Endothelial cell of umbilical vein (primary cell): ENCODE results near the gene HOXB3. TPM values are rescaled to one million over a fixed set of nuclear protein-coding genes. Genes with fewer than 3 reads are reported as not detected.

Experiments used
- BruUV-seq: library from RNA; stranded (reverse); fragments of 400-500 nt; replicated peaks from 2 replicates; lab custom pipeline; 2021; lab: Mats Ljungman, UMichigan
- CTCF ChIA-PET: fragments of 300-600, 350-600 bp; sonication (Branson Sonifier 250); formaldehyde crosslinking; loops from one replicate; lab custom pipeline; 2021; ENCODE audit warnings: antibody characterized with exemption, inconsistent platforms; lab: Charles Lee
- POLR2A ChIA-PET: fragments of 300-600, 350-600 bp; sonication (Branson Sonifier 250); formaldehyde crosslinking; loops from one replicate; lab custom pipeline; 2021; ENCODE audit warnings: antibody characterized with exemption, inconsistent platforms; lab: Charles Lee
- DNase-seq: peaks from one replicate; pipeline ENCODE4 v3.0.0-alpha.2; 2011; ENCODE audit warnings: low read depth, low spot score
- FAIRE-seq: peaks from 2 replicates; lab custom pipeline; 2011; peaks lifted over from hg19 to GRCh38; lab: Jason Lieb, UNC
- H2AFZ ChIP-seq: 2 replicates; pipeline ENCODE4 v1.6.0; 2012; ENCODE audit warnings: low read depth, low read length, control low read depth, inconsistent platforms
- H3K27ac ChIP-seq: 2 replicates; pipeline ENCODE4 v1.5.1; 2011; ENCODE audit warnings: low read depth, mild to moderate bottlenecking, control low read depth, low read length, moderate library complexity; ENCODE audit not compliant: insufficient read depth
- H3K27me3 ChIP-seq, 2 experiments: 2 replicates each; pipeline versions ENCODE4 v1.6.0 to v1.6.1; 2011; ENCODE audit warnings: low read length in 2 of 2, mixed read lengths in 1 of 2; ENCODE audit not compliant: control insufficient read depth in 2 of 2, insufficient read depth in 2 of 2
- H3K36me3 ChIP-seq, 2 experiments: 2 replicates in 1 of 2; 3 replicates in 1 of 2; pipeline ENCODE4 v1.5.1; 2011; ENCODE audit warnings: low read length in 2 of 2, mild to moderate bottlenecking in 1 of 2, moderate library complexity in 1 of 2; ENCODE audit not compliant: control insufficient read depth in 2 of 2, insufficient read depth in 2 of 2; ENCODE audit errors: extremely low read depth in 1 of 2
- H3K4me1 ChIP-seq: 3 replicates; pipeline ENCODE4 v1.5.1; 2011; ENCODE audit warnings: mild to moderate bottlenecking, low read length; ENCODE audit not compliant: control insufficient read depth, insufficient read depth; ENCODE audit errors: extremely low read depth
- H3K4me2 ChIP-seq: 2 replicates; pipeline ENCODE4 v1.6.1; 2011; ENCODE audit warnings: low read length, control low read depth, mixed read lengths; ENCODE audit not compliant: insufficient read depth
- H3K4me3 ChIP-seq, 3 experiments: fragments of 200-600 bp in 1 of 3; sonication (generic), shearing (Covaris generic) in 1 of 3; replicated peaks in 1 of 3; 2 replicates each; pipeline ENCODE4 v1.5.1; 2011 to 2016; ENCODE audit warnings: control low read depth in 3 of 3, low read length in 3 of 3, mild to moderate bottlenecking in 2 of 3, inconsistent platforms in 1 of 3, low read depth in 1 of 3, moderate library complexity in 1 of 3; ENCODE audit not compliant: insufficient read depth in 1 of 3
- H3K79me2 ChIP-seq: 2 replicates; pipeline ENCODE4 v1.6.0; 2012; ENCODE audit warnings: low read length, inconsistent platforms; ENCODE audit not compliant: control insufficient read depth, insufficient read depth
- H3K9ac ChIP-seq: replicated peaks from 2 replicates; pipeline ENCODE3; 2011; ENCODE audit warnings: low read length, control low read depth; ENCODE audit not compliant: insufficient read depth; ENCODE audit errors: extremely low read depth
- H3K9me1 ChIP-seq: replicated peaks from 3 replicates; pipeline ENCODE4 v1.6.0; 2011; ENCODE audit warnings: mild to moderate bottlenecking, low read length; ENCODE audit not compliant: control insufficient read depth, insufficient read depth; ENCODE audit errors: extremely low read depth
- H3K9me3 ChIP-seq: replicated peaks from 2 replicates; pipeline ENCODE4 v1.5.1; 2012; ENCODE audit warnings: low read length, inconsistent platforms; ENCODE audit not compliant: control insufficient read depth, insufficient read depth
- H4K20me1 ChIP-seq: replicated peaks from 2 replicates; pipeline ENCODE3; 2011; ENCODE audit warnings: mild to moderate bottlenecking, low read length; ENCODE audit not compliant: control insufficient read depth, insufficient read depth; ENCODE audit errors: extremely low read depth
- CTCF ChIP-seq, 2 donors: IDR thresholded peaks; 1 replicate in 1 of 2; 2 replicates in 1 of 2; pipeline ENCODE4 v1.5.1; 2011; ENCODE audit warnings: low read length in 2 of 2, mild to moderate bottlenecking in 2 of 2, moderate library complexity in 2 of 2, control low read depth in 1 of 2, inconsistent platforms in 1 of 2, low read depth in 1 of 2; ENCODE audit not compliant: insufficient read depth in 1 of 2; ENCODE audit errors: extremely low read depth in 1 of 2
- EZH2 ChIP-seq: IDR thresholded peaks from 2 replicates; pipeline ENCODE4 v1.6.1; 2012; ENCODE audit warnings: borderline replicate concordance, low read depth, mild to moderate bottlenecking, moderate library complexity, low read length, inconsistent platforms; ENCODE audit not compliant: severe bottlenecking
- FOS ChIP-seq: IDR thresholded peaks from 2 replicates; pipeline ENCODE4 v1.6.1; 2011; ENCODE audit warnings: mild to moderate bottlenecking, low read length, moderate library complexity, borderline replicate concordance; ENCODE audit not compliant: insufficient read depth
- GATA2 ChIP-seq: IDR thresholded peaks from 2 replicates; pipeline ENCODE4 v1.7.0; 2011; ENCODE audit warnings: low read depth, mild to moderate bottlenecking, moderate library complexity, mixed read lengths, low read length; ENCODE audit not compliant: insufficient read length, insufficient read depth
- JUN ChIP-seq: IDR thresholded peaks from 2 replicates; pipeline ENCODE4 v1.6.1; 2011; ENCODE audit warnings: borderline replicate concordance, low read depth; ENCODE audit not compliant: insufficient read length, insufficient read depth
- MYC ChIP-seq: IDR thresholded peaks from one replicate; pipeline ENCODE4 v1.6.1; 2011; ENCODE audit warnings: mild to moderate bottlenecking, low read depth, low read length
- POLR2A ChIP-seq: IDR thresholded peaks from 2 replicates; pipeline ENCODE4 v1.6.1; 2012; ENCODE audit warnings: low read depth, mild to moderate bottlenecking, control low read depth, low read length
- POLR2AphosphoS5 ChIP-seq: IDR thresholded peaks from 2 replicates; pipeline ENCODE4 v1.6.1; 2012; ENCODE audit warnings: low read depth, mild to moderate bottlenecking, control low read depth, low read length, moderate library complexity; ENCODE audit not compliant: insufficient read depth
- dilution Hi-C: fragments of 300-500 bp; cut with MboI; formaldehyde crosslinking; loops from one replicate; pipeline ENCODE4 v1.15.0; 2019; ENCODE audit warnings: low sequenced_read_pairs; ENCODE audit not compliant: extremely low pct_ligation_motif_present
- intact Hi-C: fragments of 100-400 bp; cut with micrococcal nuclease; formaldehyde crosslinking; loops from one replicate; pipeline ENCODE4 v1.10.0; 2022
- polyA plus RNA-seq, 4 experiments: library from polyadenylated mRNA; depleted of rRNA in 3 of 4; stranded (reverse) in 3 of 4; unstranded in 1 of 4; fragments of >200 nt; gene quantifications; 2 replicates each; pipeline versions ENCODE4 v1.2.1 to v1.2.3, GENCODE V29; 2011 to 2012; ENCODE audit warnings: missing spikeins in 1 of 4
- total RNA-seq: library from RNA; stranded (reverse); gene quantifications from 2 replicates; pipeline ENCODE4 v1.2.3, GENCODE V29; 2021
- TF ChIP-seq, protein P1 (sequence below): IDR thresholded peaks from 2 replicates; pipeline ENCODE4 v1.6.1; 2011; ENCODE audit not compliant: insufficient read depth, insufficient read length

The HOXB3 gene
- total and polyA plus RNA-seq, 2 donors (not counting 3 experiments of a cell fraction or from before 2014, with no cell fraction given) = 29.6 to 56.6 TPM

- H3K4me2 ChIP-seq = no peak overlapping the region
- no peaks in the 10 kb centered on the region for H3K27me3 ChIP-seq
- ChIA-PET CTCF (interaction anchor here (1.5 to 6.1 kb wide), 4 partner anchors 10 to 351 kb away, joined by 5 to 28 read pairs (median 14); no protein-coding TSS in a partner anchor), POLR2A (interaction anchor here (0.7 kb wide), 1 partner anchor 10 kb away, joined by 3 read pairs; no protein-coding TSS in a partner anchor)
- TF ChIP-seq FOS = no peak
- no peak for TF ChIP-seq GATA2
- TF ChIP-seq POLR2A = no peak
- no peak for TF ChIP-seq MYC
- no peak for TF ChIP-seq CTCF (IDR thresholded peaks at IDR 0.05; ENCODE audit: extremely low read depth in 1 of 2, insufficient read depth in 1 of 2, low read depth in 1 of 2, low read length in 2 of 2)
- no peak for TF ChIP-seq EZH2
- TF ChIP-seq POLR2AphosphoS5 = no peak
- no peak for TF ChIP-seq JUN
- TF ChIP-seq, protein P1, sequence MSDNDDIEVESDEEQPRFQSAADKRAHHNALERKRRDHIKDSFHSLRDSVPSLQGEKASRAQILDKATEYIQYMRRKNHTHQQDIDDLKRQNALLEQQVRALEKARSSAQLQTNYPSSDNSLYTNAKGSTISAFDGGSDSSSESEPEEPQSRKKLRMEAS = no peak
- no peak overlapping the region for H2AFZ ChIP-seq
- intact Hi-C loops (no loop called here), dilution Hi-C loops (no loop called here)
- H3K36me3 ChIP-seq = peaks cover 0 to 3% of the 10 kb centered on the region in 2 experiments
- H3K27ac ChIP-seq = no peak overlapping the region
- no peaks in the 10 kb centered on the region for H4K20me1 ChIP-seq
- no peaks in the 10 kb centered on the region for H3K9me3 ChIP-seq
- peaks cover 92% of the 10 kb centered on the region for H3K79me2 ChIP-seq
- FAIRE-seq = no peak
- no TSS peak for BruUV-seq
- H3K4me3 ChIP-seq = no peak overlapping the region
- H3K9ac ChIP-seq = no peak overlapping the region
- DNase-seq = no peak
- peaks cover 68% of the 10 kb centered on the region for H3K4me1 ChIP-seq
- no peaks in the 10 kb centered on the region for H3K9me1 ChIP-seq
Measured at GRCh38 chr17:48566717-48567116, 23.3 kb downstream of the HOXB3 start.
